Left lung (tissue), 10 donors: ENCODE results near the gene SEL1L. TPM values are rescaled to one million over a fixed set of nuclear protein-coding genes. Genes with fewer than 3 reads are reported as not detected.
A peak's percentile ranks its signal among the peaks of the same experiment; 100 is the strongest.

ENCODE experiments used
- ATAC-seq: fragments of 200-7000 bp; cut with Tn5 transposase; one replicate; pipeline ENCODE4 v1.9.1; 2020; ENCODE audit warnings: moderate library complexity
- DNase-seq, 4 donors: peaks; one replicate each; pipeline ENCODE4 v3.0.0-alpha.2; 2013 to 2020
- H3K27ac ChIP-seq, 2 donors: fragments of 200-600 bp; sonication (generic) in 1 of 2; one replicate each; pipeline versions ENCODE4 v1.5.0 to v1.8.0; 2020 to 2021
- H3K27me3 ChIP-seq, 2 donors: fragments of 200-600 bp; sonication (generic) in 1 of 2; one replicate each; pipeline versions ENCODE4 v1.5.0 to v1.8.0; 2020 to 2021
- H3K36me3 ChIP-seq, 2 donors: fragments of 200-600 bp; sonication (generic) in 1 of 2; one replicate each; pipeline versions ENCODE4 v1.5.0 to v1.8.0; 2020 to 2021
- H3K4me1 ChIP-seq, 2 donors: fragments of 200-600 bp; one replicate each; pipeline ENCODE4 v1.8.0; 2021
- H3K4me3 ChIP-seq, 2 donors: fragments of 200-600 bp; sonication (generic) in 1 of 2; one replicate each; pipeline versions ENCODE4 v1.5.0 to v1.8.0; 2020 to 2021; ENCODE audit warnings: mild to moderate bottlenecking in 1 of 2
- H3K9me3 ChIP-seq, 2 donors: fragments of 200-600 bp; sonication (generic) in 1 of 2; one replicate each; pipeline versions ENCODE4 v1.5.0 to v1.8.0; 2020 to 2021
- CTCF ChIP-seq, 2 donors: fragments of 200-600 bp; sonication (generic) in 1 of 2; IDR thresholded peaks; one replicate each; pipeline versions ENCODE4 v1.5.0 to v1.8.0; 2021; ENCODE audit warnings: antibody characterized with exemption in 2 of 2
- intact Hi-C, 2 donors: fragments of 100-400 bp; cut with DNase I; formaldehyde crosslinking; loops; one replicate each; pipeline versions ENCODE4 v1.11.2 to v1.14.2; 2022
- polyA plus RNA-seq, 6 donors: library from polyadenylated mRNA; unstranded; fragments of 120-200 nt; gene quantifications; one replicate each; pipeline ENCODE4 v1.2.1, GENCODE V29; 2013; ENCODE audit not compliant: insufficient read length in 6 of 6
- total RNA-seq, 2 donors: library from RNA; stranded (reverse); fragmentation: NEBNext Ultra II Directional; extraction: Animal tissue kit (Norgen Biotek cat#: 25700); gene quantifications; one replicate each; pipeline ENCODE4 v1.2.1, GENCODE V29; 2021
- donor health status: DM: no; HTN: yes; CAD: no.
- donor health status: DM: no; HTN: no; CAD: no.

The SEL1L gene
- total and polyA plus RNA-seq, 8 donors: 57.7 to 112 (median 63.4) TPM

GRCh38 chr14:81436296-81437138, 97.1 kb downstream of the SEL1L start:
- H3K27me3 ChIP-seq: peaks cover 19 to 97% of the 10 kb centered on the region in 2 donors
- intact Hi-C loops: no loop called here
- ATAC-seq: peak; percentile 98

GRCh38 chr14:81435391-81436295, 98.0 kb downstream of the SEL1L start:
- Histone ChIP-seq H3K27me3 (peaks cover 19 to 90% of the 10 kb centered on the region in 2 donors), H3K4me1 (peaks cover 6 to 24% of the 10 kb centered on the region in 2 donors), H3K9me3 (no peaks in the 10 kb centered on the region), H3K36me3 (no peaks in the 10 kb centered on the region), H3K27ac (no peak overlapping the region), H3K4me3 (peak overlapping the region; percentile 45 to 50)
- peak in 3 of 4 donors; percentile 60 to 85 (median 69) for DNase-seq
- peak; percentile 62 for ATAC-seq
- intact Hi-C loops: no loop called here
- TF ChIP-seq CTCF (IDR thresholded peaks at IDR 0.05): no peak

More at GRCh38 chr14:81436296-81437138, 97.1 kb downstream of the SEL1L start:
- DNase-seq: peak; percentile 65 to 91 (median 77)
- Histone ChIP-seq H3K36me3 (no peaks in the 10 kb centered on the region), H3K4me3 (peak overlapping the region; percentile 45 to 50), H3K9me3 (no peaks in the 10 kb centered on the region), H3K4me1 (peaks cover 6 to 24% of the 10 kb centered on the region in 2 donors), H3K27ac (no peak overlapping the region)
- TF ChIP-seq CTCF (IDR thresholded peaks at IDR 0.05): no peak

GRCh38 chr14:81435048-81435390, 98.6 kb downstream of the SEL1L start:
- TF ChIP-seq CTCF (IDR thresholded peaks at IDR 0.05): no peak
- Histone ChIP-seq H3K27me3 (peaks cover 19 to 90% of the 10 kb centered on the region in 2 donors), H3K36me3 (no peaks in the 10 kb centered on the region), H3K27ac (no peak overlapping the region), H3K4me1 (peaks cover 6 to 24% of the 10 kb centered on the region in 2 donors), H3K9me3 (no peaks in the 10 kb centered on the region), H3K4me3 (peak overlapping the region; percentile 45 to 50)
- intact Hi-C loops: no loop called here
- DNase-seq (no peak), ATAC-seq (no peak)

- Histone ChIP-seq H3K4me3 (no peak overlapping the region), H3K27me3 (peaks cover 19 to 92% of the 10 kb centered on the region in 2 donors), H3K36me3 (no peaks in the 10 kb centered on the region), H3K9me3 (no peaks in the 10 kb centered on the region), H3K4me1 (peaks cover 6 to 24% of the 10 kb centered on the region in 2 donors), H3K27ac (peak overlapping the region in 1 of 2 donors; percentile 4)
- intact Hi-C loops: no loop called here
- DNase-seq (no peak), ATAC-seq (no peak)
- TF ChIP-seq CTCF (IDR thresholded peaks at IDR 0.05): no peak
Observed at GRCh38 chr14:81434230-81434629, 99.4 kb downstream of the SEL1L start.

GRCh38 chr14:81433378-81433777, 100.3 kb downstream of the SEL1L start:
- intact Hi-C loops: no loop called here
- no peak for TF ChIP-seq CTCF (IDR thresholded peaks at IDR 0.05)
- ATAC-seq: no peak
- no peak overlapping the region for H3K4me3 ChIP-seq
- H3K4me1 ChIP-seq: peaks cover 6 to 24% of the 10 kb centered on the region in 2 donors
- H3K9me3 ChIP-seq: no peaks in the 10 kb centered on the region
- DNase-seq: no peak
- no peaks in the 10 kb centered on the region for H3K36me3 ChIP-seq
- no peak overlapping the region for H3K27ac ChIP-seq
- H3K27me3 ChIP-seq: peaks cover 13 to 90% of the 10 kb centered on the region in 2 donors
